HepG2 (cell line): ENCODE data around the gene IBA57. TPM values are rescaled to one million over a fixed set of nuclear protein-coding genes. Genes with fewer than 3 reads are reported as not detected.

ENCODE experiments used
- BRCA1 ChIP-seq: sonication (generic); formaldehyde crosslinking; IDR thresholded peaks from 2 replicates; pipeline ENCODE4 v1.4.0; 2020; ENCODE audit warnings: missing genetic modification reagents
- EP300 ChIP-seq, 3 experiments: sonication (generic) in 1 of 3; formaldehyde crosslinking in 1 of 3; IDR thresholded peaks; 2 replicates each; pipeline versions ENCODE4 v1.5.1 to v1.6.1; 2011 to 2020; ENCODE audit warnings: low read depth in 2 of 3, low read length in 2 of 3, borderline replicate concordance in 1 of 3, improper control_type of control experiment in 1 of 3, mild to moderate bottlenecking in 1 of 3, missing genetic modification reagents in 1 of 3, moderate library complexity in 1 of 3
- KLF11 ChIP-seq: IDR thresholded peaks from 2 replicates; pipeline ENCODE4 v1.6.1; 2016; ENCODE audit warnings: missing compliant biosample characterization
- KLF12 ChIP-seq: sonication (generic); formaldehyde crosslinking; IDR thresholded peaks from 2 replicates; pipeline ENCODE4 v1.4.0; 2020; ENCODE audit warnings: missing genetic modification reagents, borderline replicate concordance
- RNF2 ChIP-seq: fragments of 450-650 bp; conservative IDR thresholded peaks from 2 replicates; pipeline ENCODE4 v1.6.1; 2016; ENCODE audit warnings: low read depth
- TARDBP ChIP-seq: sonication (generic); formaldehyde crosslinking; IDR thresholded peaks from 2 replicates; pipeline ENCODE4 v1.8.0; 2022; ENCODE audit warnings: mild to moderate bottlenecking, missing genetic modification reagents
- UBTF ChIP-seq: sonication (generic); formaldehyde crosslinking; IDR thresholded peaks from 2 replicates; pipeline ENCODE4 v1.4.0; 2020; ENCODE audit warnings: mild to moderate bottlenecking, missing genetic modification reagents
- ZBED4 ChIP-seq: sonication (generic); formaldehyde crosslinking; IDR thresholded peaks from 2 replicates; pipeline ENCODE4 v1.4.0; 2020; ENCODE audit warnings: missing genetic modification reagents, borderline replicate concordance
- ZBTB37 ChIP-seq: sonication (generic); formaldehyde crosslinking; IDR thresholded peaks from 2 replicates; pipeline ENCODE4 v1.4.0; 2020; ENCODE audit warnings: mild to moderate bottlenecking, missing genetic modification reagents
- ZNF512B ChIP-seq: sonication (generic); formaldehyde crosslinking; IDR thresholded peaks from 2 replicates; pipeline ENCODE4 v1.5.1; 2020; ENCODE audit warnings: missing genetic modification reagents, mild to moderate bottlenecking, borderline replicate concordance
- ZNF724P ChIP-seq: sonication (generic); formaldehyde crosslinking; IDR thresholded peaks from 2 replicates; pipeline ENCODE4 v1.8.0; 2022; ENCODE audit warnings: missing genetic modification reagents, borderline replicate concordance
- polyA plus RNA-seq, 8 experiments: library from polyadenylated mRNA; depleted of rRNA in 3 of 8; stranded (reverse) in 7 of 8; unstranded in 1 of 8; fragments of >200 nt; fragmentation: Illumina TruSeq in 4 of 8; extraction: Trizol in 4 of 8; gene quantifications; 2 replicates each; pipeline versions ENCODE4 v1.2.1 to v1.2.3, GENCODE V29; 2011 to 2016; ENCODE audit warnings: low read depth in 4 of 8, missing spikeins in 1 of 8, mixed read lengths in 1 of 8; ENCODE audit not compliant: insufficient read depth in 1 of 8
- total RNA-seq, 5 experiments: library from RNA; depleted of rRNA; stranded (reverse); fragments of >200 nt; fragmentation: Illumina TruSeq; extraction: Trizol; gene quantifications; 2 replicates each; pipeline ENCODE4 v1.2.3, GENCODE V29; 2016; ENCODE audit warnings: low read depth in 1 of 5
- TF ChIP-seq, protein P1 (sequence below): sonication (generic); formaldehyde crosslinking; IDR thresholded peaks from 2 replicates; pipeline ENCODE4 v1.8.1; 2023; ENCODE audit warnings: mild to moderate bottlenecking, missing genetic modification reagents
- TF ChIP-seq, protein P2 (sequence below): IDR thresholded peaks from 2 replicates; pipeline ENCODE4 v1.6.1; 2016; ENCODE audit warnings: missing biosample characterization, missing genetic modification reagents, low read depth

IBA57 gene
- total and polyA plus RNA-seq, 2 of the 13 experiments (the other 11 are each of a cell fraction or from before 2014, with no cell fraction given), result 2.3 to 10.2 TPM

DNA sequence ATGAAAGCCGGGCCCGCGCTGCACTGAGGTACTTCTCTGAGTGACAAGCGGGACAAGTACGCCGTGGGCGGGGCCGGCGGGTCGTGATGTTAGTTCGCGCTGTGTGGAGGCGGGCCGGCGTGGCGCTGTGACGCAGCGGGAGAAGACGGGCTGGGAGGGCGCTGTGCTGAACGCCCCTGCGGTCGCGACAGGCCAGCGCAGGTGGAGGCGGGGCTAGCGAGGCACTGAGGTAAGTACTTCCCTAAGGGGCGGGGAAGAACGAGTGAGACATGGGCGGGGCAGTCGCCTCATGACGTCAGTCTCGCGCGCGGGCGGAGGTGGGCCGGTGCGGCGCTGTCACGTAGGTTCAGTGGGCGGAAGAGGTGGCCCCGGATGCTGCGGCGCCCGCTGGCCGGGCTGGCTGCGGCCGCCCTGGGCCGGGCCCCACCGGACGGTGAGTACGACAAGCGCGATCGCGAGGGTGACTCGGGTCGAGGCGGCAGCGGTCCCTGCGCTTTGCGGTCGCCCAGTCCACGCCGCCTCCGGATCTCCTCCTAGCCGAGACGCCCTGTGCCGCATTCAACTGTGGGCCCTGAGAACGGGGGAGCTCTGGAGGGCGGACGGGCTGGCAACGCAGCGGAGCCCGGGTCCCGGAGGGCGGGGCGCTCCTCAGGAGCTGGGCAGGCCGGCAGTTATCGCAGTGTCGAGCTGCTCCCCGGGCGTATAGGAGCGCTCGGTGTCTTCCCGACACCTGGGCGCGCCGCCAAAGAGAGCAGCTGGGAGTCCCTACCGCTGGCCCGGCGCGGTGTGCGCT, 25.5 kb upstream of the IBA57 start, which contains the start of gene GUK1 (continued):
- TF ChIP-seq UBTF (CRISPR knock-in tag) (peak; percentile 79), RNF2 (0 out of 2 replicates have a peak, but pooled peaks have one; percentile 25), ZNF724P (CRISPR knock-in tag) (peak; percentile 27; the same call in 1 of the 2 replicates), KLF11 (CRISPR knock-in tag) (no peak), EP300 (IDR thresholded peaks at IDR 0.05; ENCODE audit: low read depth in 2 of 2, low read length in 2 of 2) (no peak), EP300 (CRISPR knock-in tag; IDR thresholded peaks at IDR 0.05; ENCODE audit: borderline replicate concordance) (no peak), ZBED4 (CRISPR knock-in tag) (0 out of 2 replicates have a peak, but pooled peaks have one; percentile 63), ZBTB37 (CRISPR knock-in tag) (no peak), KLF12 (CRISPR knock-in tag) (peak; percentile 92), BRCA1 (CRISPR knock-in tag) (peak; percentile 48; the same call in 1 of the 2 replicates), ZNF512B (CRISPR knock-in tag) (no peak), TARDBP (CRISPR knock-in tag) (peak; percentile 32; the same call in 1 of the 2 replicates)
- TF ChIP-seq, protein P1, sequence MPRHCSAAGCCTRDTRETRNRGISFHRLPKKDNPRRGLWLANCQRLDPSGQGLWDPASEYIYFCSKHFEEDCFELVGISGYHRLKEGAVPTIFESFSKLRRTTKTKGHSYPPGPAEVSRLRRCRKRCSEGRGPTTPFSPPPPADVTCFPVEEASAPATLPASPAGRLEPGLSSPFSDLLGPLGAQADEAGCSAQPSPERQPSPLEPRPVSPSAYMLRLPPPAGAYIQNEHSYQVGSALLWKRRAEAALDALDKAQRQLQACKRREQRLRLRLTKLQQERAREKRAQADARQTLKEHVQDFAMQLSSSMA, result 0 out of 2 replicates have a peak, but pooled peaks have one; percentile 19
- TF ChIP-seq, protein P2, sequence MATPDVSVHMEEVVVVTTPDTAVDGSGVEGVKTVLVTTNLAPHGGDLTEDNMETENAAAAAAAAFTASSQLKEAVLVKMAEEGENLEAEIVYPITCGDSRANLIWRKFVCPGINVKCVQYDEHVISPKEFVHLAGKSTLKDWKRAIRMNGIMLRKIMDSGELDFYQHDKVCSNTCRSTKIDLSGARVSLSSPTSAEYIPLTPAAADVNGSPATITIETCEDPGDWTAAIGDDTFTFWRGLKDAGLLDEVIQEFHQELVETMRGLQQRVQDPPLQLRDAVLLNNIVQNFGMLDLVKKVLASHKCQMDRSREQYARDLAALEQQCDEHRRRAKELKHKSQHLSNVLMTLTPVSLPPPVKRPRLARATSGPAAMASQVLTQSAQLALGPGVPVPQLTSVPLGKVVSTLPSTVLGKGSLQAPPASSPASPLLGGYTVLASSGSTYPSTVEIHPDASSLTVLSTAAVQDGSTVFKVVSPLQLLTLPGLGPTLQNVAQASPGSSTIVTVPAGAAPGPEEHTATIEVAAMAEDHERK, result peak; percentile 81; the same call in 1 of the 2 replicates
